ENCODE results near the gene RGPD4. TPM values are rescaled to one million over a fixed set of nuclear protein-coding genes. Genes with fewer than 3 reads are reported as not detected.

The RGPD4 gene
- total RNA-seq, 1 donor from 2014 or later = 0.08 TPM

DNA sequence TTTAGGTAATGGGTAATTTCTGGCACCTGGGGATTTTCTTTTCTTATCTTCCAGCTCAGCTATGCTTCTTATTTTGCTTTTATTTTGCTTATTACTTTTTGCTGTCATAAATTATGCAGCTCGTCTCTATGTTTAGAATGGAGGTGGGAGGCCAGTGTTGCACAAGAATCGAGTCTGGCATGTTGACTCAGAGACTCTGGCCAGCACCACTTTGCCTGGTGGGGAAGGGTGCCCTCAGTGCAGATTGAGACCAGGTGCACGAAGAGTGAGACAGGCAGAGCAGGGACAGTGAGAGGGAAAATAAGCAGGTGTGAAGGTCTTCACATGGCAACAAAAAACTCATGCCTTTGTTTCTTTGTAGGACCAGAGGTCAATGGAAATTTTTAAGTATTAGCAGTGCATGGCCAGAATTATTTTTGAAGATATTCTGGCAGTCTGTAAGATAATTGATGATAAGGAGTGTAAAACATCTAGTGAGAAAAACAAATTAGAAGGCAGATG lies 100.4 kb downstream of the RGPD4 start:
- no peak for DNase-seq (ENCODE audit: low spot score)

DNA sequence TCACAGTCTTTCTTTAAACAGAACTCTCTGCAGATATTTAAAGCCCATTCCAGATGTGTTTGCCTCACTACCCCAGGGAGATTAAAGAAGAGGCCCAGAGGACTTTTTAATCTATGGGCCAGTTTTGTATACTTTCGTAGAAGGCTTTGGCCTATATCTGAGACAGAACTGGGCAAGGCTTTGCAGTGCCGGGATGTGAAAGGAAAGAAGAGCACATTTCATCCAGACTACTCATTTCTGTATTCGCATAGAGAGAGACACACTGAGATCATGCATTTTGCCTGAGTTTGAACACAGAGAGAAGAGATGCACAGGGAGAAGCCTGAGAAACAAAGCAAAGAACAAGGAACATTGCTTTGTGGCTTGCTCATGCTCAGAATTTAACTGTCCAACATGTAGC lies 104.7 kb downstream of the RGPD4 start:
- no peak for DNase-seq (ENCODE audit: low spot score)

DNA sequence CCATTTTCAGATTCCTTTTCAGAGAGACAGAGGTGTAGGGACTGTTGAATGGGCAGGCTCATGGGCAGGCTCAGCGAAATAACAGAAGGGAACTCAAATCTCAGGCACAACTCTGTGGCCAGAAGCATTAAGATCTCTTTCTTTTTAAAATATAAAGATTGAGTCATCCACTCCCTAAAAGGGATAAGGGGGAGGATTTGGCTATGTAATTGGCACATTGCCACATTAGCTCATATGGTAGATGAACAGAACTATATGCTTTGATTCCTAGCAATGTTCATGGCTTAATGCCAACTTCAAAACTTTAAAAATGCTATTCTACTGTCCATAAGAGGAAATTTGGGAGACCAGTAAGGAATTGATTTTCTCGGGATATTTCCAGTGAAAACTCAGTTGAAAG lies 105.8 kb downstream of the RGPD4 start:
- DNase-seq (ENCODE audit: low spot score) = no peak

DNA sequence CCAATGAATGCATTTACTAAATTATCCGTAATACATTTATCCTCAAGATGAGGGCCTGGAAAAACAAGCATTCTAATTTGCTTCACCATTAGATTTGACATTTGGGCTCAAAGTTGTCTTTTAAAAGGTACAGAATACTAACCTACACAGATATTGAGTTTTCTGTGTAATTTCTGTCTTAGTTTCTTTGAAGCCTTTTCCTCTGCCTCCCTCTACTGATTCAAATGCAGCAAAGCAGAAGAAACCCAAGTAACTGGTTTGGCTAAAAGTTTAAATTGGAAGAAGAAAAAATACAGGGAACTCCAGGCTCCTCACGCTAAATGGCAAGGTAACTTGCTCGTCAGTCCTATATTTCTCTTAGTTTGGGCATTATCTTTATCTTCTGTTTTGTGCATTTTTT lies 106.3 kb downstream of the RGPD4 start:
- DNase-seq (ENCODE audit: low spot score) = no peak

DNA sequence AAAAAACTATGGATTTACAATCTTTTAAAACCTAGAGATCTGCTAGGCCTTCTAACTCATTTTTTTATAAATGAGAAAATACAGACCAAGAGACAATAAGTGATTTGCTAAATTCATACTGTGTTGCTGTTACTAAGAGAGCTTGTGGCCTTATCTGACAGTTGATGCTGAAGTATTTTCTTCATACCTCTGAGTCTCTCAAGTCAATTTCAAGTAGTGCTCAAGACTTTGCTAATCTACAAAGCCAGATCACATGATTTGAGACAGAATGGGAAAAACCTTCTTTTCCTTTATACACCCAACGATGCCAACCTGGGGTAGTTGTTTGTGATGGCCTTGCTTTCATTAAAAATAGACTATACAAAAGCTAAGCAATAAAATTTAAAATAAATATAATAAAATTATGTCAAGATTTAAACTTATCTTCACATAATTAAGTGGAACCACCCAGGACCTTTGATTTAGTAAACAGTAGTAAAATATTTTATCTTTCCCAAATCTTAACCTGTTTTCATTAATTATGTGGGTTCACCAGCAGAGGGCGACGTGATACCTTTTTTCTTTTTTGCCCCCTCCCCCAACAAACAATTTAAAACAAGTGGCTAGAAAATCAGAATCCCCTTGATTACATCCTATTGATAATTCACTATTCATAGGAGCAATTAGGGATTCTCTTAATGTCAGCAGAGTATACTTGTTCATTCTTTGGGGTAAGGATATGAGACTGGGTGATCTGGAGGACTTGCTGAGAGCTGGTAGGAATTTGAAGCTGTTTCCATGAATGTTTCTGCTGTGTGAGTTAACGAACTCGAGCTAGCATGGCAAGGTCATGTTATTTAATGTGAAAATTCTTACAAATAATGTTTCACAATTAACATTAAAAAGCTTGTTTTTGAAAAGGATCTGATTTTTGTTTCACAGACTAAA lies 110.0 kb downstream of the RGPD4 start:
- DNase-seq (ENCODE audit: low spot score) = no peak

Other genes starting within 250 kb of the RGPD4 start
- gene SLC5A7, start 159.6 kb downstream of the RGPD4 start, total RNA-seq = 3.7 TPM